ENCODE data around the gene VGLL2.

VGLL2 gene

DNA sequence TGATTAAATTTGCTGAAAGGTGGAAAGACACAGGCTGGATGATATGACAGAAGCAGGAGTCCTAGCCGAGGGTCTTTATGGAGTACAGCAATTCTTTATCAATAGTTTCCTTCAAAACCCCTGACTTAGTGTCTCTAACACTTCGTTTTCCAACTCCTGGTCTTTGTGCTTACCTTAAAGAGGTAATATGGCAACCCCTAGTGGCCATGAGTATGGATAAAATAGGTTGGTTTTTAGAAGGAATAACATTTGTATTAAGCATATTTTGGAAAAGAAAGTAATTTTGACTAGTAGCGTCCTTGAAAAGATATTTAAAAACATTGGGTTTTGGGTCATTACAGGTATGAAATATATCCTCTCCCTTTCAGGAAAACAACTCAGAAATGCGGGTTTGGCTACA lies 51.9 kb downstream of the VGLL2 start:
- DNase-seq (ENCODE audit: low read depth): no peak

Data from stimulated activated CD8-positive, alpha-beta memory T cell treated with anti-CD3 and anti-CD28 coated beads, Interleukin-12 subunit alpha, Interleukin-12 subunit beta, amount 100 ng/mL, for 1 hour (primary cell).